ENCODE measurements around the gene MZB1.
"Not testable (repeated sequence)": the region's sequence is repeated elsewhere in the genome, so short reads cannot be mapped to it uniquely, and the experiment has no call there.

MZB1 gene

GRCh38 chr5:139391570-139392323 lies 2.0 kb upstream of the MZB1 start:
- no peak for DNase-seq

GRCh38 chr5:139390639-139391569 lies 1.2 kb upstream of the MZB1 start:
- DNase-seq: no peak

- no peak for DNase-seq
Observed at GRCh38 chr5:139388198-139388821, 1.4 kb downstream of the MZB1 start.

- no peak for DNase-seq
Observed at GRCh38 chr5:139387611-139388197, 2.0 kb downstream of the MZB1 start.

- DNase-seq: not testable (repeated sequence)
Observed at GRCh38 chr5:139386956-139387355, 2.8 kb downstream of the MZB1 start.

GRCh38 chr5:139386050-139386438 lies 3.7 kb downstream of the MZB1 start:
- DNase-seq: no peak

GRCh38 chr5:139385061-139386049 lies 4.4 kb downstream of the MZB1 start:
- no peak for DNase-seq

GRCh38 chr5:139384591-139385051 lies 5.1 kb downstream of the MZB1 start:
- DNase-seq: no peak

- DNase-seq: no peak
Observed at GRCh38 chr5:139383993-139384590, 5.6 kb downstream of the MZB1 start.

GRCh38 chr5:139383275-139383992 lies 6.3 kb downstream of the MZB1 start, which contains the start of gene SLC23A1:
Gene SLC23A1 (minus strand): TSS chr5:139383297. CDS start chr5:139383253, 44 bp downstream.
- no peak for DNase-seq

- DNase-seq: no peak
Observed at GRCh38 chr5:139382807-139383206, 6.9 kb downstream of the MZB1 start.

- DNase-seq: no peak
Observed at GRCh38 chr5:139381837-139382761, 7.6 kb downstream of the MZB1 start.

GRCh38 chr5:139379626-139380449 lies 9.9 kb downstream of the MZB1 start:
- no peak for DNase-seq

GRCh38 chr5:139378941-139379361 lies 10.8 kb downstream of the MZB1 start:
- DNase-seq: no peak

GRCh38 chr5:139378101-139378825 lies 11.4 kb downstream of the MZB1 start:
- no peak for DNase-seq

- DNase-seq: no peak
Observed at GRCh38 chr5:139377226-139377625, 12.5 kb downstream of the MZB1 start.

GRCh38 chr5:139376364-139376763 lies 13.3 kb downstream of the MZB1 start:
- DNase-seq: no peak

- no peak for DNase-seq
Observed at GRCh38 chr5:139374909-139375308, 14.8 kb downstream of the MZB1 start.
